Activated CD4-positive, alpha-beta T cell treated with anti-CD3 and anti-CD28 coated beads, Interleukin-2, amount 10 ng/mL, durations not matched to agents 7 days and 5 days (primary cell): ENCODE data around the gene MLXIP. TPM values are rescaled to one million over a fixed set of nuclear protein-coding genes. Genes with fewer than 3 reads are reported as not detected.

Experiments used
- CTCF ChIA-PET: fragments of 350-600 bp; sonication (Branson Sonifier 250); formaldehyde crosslinking; loops from one replicate; lab custom pipeline; 2021; ENCODE audit warnings: antibody characterized with exemption; lab: Charles Lee
- POLR2A ChIA-PET: fragments of 350-600 bp; sonication (Branson Sonifier 250); formaldehyde crosslinking; loops from one replicate; lab custom pipeline; 2021; ENCODE audit warnings: antibody characterized with exemption; lab: Charles Lee
- DNase-seq: peaks from one replicate; pipeline ENCODE4 v3.0.0-alpha.2; 2020
- H3K27ac Mint-ChIP-seq: one replicate; pipeline ENCODE4 v1.8.0; 2021; ENCODE audit warnings: mild to moderate bottlenecking, moderate library complexity, mixed read lengths
- H3K27me3 Mint-ChIP-seq: one replicate; pipeline ENCODE4 v1.8.0; 2021; ENCODE audit warnings: mixed read lengths
- H3K36me3 Mint-ChIP-seq: one replicate; pipeline ENCODE4 v1.8.0; 2021; ENCODE audit warnings: low read depth, mixed read lengths
- H3K4me1 Mint-ChIP-seq: one replicate; pipeline ENCODE4 v1.8.0; 2021; ENCODE audit warnings: mixed read lengths
- H3K4me3 Mint-ChIP-seq: one replicate; pipeline ENCODE4 v1.8.0; 2021; ENCODE audit warnings: mild to moderate bottlenecking, moderate library complexity, mixed read lengths
- H3K9me3 Mint-ChIP-seq: one replicate; pipeline ENCODE4 v1.8.0; 2021; ENCODE audit warnings: mixed read lengths
- total RNA-seq, 2 experiments: library from RNA; stranded (reverse); gene quantifications; one replicate each; pipeline ENCODE4 v1.2.3, GENCODE V29; 2021

Gene MLXIP
- total RNA-seq, 2 experiments from 2014 or later: 45.7 to 46.8 TPM

- POLR2A ChIA-PET: no interaction called here
- Mint-ChIP-seq H3K36me3 (peaks cover 14% of the 10 kb centered on the region), H3K27me3 (no peaks in the 10 kb centered on the region), H3K9me3 (no peaks in the 10 kb centered on the region), H3K4me3 (no peak overlapping the region), H3K4me1 (peaks cover 12% of the 10 kb centered on the region), H3K27ac (no peak overlapping the region)
- CTCF ChIA-PET: interaction anchor here (1.0 to 1.4 kb wide), 2 partner anchors 22 to 74 kb away, joined by 3 to 6 read pairs; no protein-coding TSS in a partner anchor
- no peak for DNase-seq
Observed at GRCh38 chr12:122127839-122128238, 49.3 kb downstream of the MLXIP start.

- Mint-ChIP-seq H3K9me3 (no peaks in the 10 kb centered on the region), H3K36me3 (peaks cover 14% of the 10 kb centered on the region), H3K4me1 (peaks cover 6% of the 10 kb centered on the region), H3K27me3 (no peaks in the 10 kb centered on the region), H3K4me3 (no peak overlapping the region), H3K27ac (no peak overlapping the region)
- no peak for DNase-seq
- ChIA-PET POLR2A (no interaction called here), CTCF (interaction anchor here (0.6 to 1.5 kb wide), 3 partner anchors 22 to 74 kb away, joined by 3 to 7 read pairs (median 5); no protein-coding TSS in a partner anchor)
Observed at GRCh38 chr12:122128481-122128880, 49.9 kb downstream of the MLXIP start.

- no peak for DNase-seq
- Mint-ChIP-seq H3K9me3 (no peaks in the 10 kb centered on the region), H3K36me3 (peaks cover 18% of the 10 kb centered on the region), H3K4me3 (no peak overlapping the region), H3K4me1 (peaks cover 5% of the 10 kb centered on the region), H3K27ac (no peak overlapping the region), H3K27me3 (no peaks in the 10 kb centered on the region)
- ChIA-PET POLR2A (no interaction called here), CTCF (interaction anchor here (0.6 to 1.5 kb wide), 3 partner anchors 21 to 75 kb away, joined by 3 to 7 read pairs (median 5); no protein-coding TSS in a partner anchor)
Observed at GRCh38 chr12:122129131-122129530, 50.6 kb downstream of the MLXIP start.

- CTCF ChIA-PET: interaction anchor here (0.7 to 1.7 kb wide), 5 partner anchors 8 to 336 kb away, joined by 3 to 8 read pairs (median 4); partner anchors contain the start of gene RHOF
- no peak overlapping the region for H3K4me3 Mint-ChIP-seq
- no peaks in the 10 kb centered on the region for H3K9me3 Mint-ChIP-seq
- peaks cover 4% of the 10 kb centered on the region for H3K4me1 Mint-ChIP-seq
- H3K27ac Mint-ChIP-seq: no peak overlapping the region
- no peaks in the 10 kb centered on the region for H3K27me3 Mint-ChIP-seq
- H3K36me3 Mint-ChIP-seq: peaks cover 22% of the 10 kb centered on the region
- DNase-seq: no peak
- POLR2A ChIA-PET: no interaction called here
Observed at GRCh38 chr12:122130150-122130549, 51.6 kb downstream of the MLXIP start.

- Mint-ChIP-seq H3K36me3 (peaks cover 19% of the 10 kb centered on the region), H3K27ac (no peak overlapping the region), H3K9me3 (no peaks in the 10 kb centered on the region), H3K27me3 (no peaks in the 10 kb centered on the region), H3K4me1 (no peaks in the 10 kb centered on the region), H3K4me3 (no peak overlapping the region)
- ChIA-PET POLR2A (no interaction called here), CTCF (interaction anchor here (1.2 kb wide), 1 partner anchor 45 kb away, joined by 3 read pairs; no protein-coding TSS in a partner anchor)
- DNase-seq: no peak
Observed at GRCh38 chr12:122133192-122133950, 54.8 kb downstream of the MLXIP start.

GRCh38 chr12:122135437-122136031 is 57.0 kb downstream of the MLXIP start:
- H3K36me3 Mint-ChIP-seq: peaks cover 13% of the 10 kb centered on the region
- ChIA-PET CTCF (no interaction called here), POLR2A (no interaction called here)
- H3K4me3 Mint-ChIP-seq: no peak overlapping the region
- no peaks in the 10 kb centered on the region for H3K27me3 Mint-ChIP-seq
- no peak for DNase-seq
- no peaks in the 10 kb centered on the region for H3K9me3 Mint-ChIP-seq
- no peak overlapping the region for H3K27ac Mint-ChIP-seq
- H3K4me1 Mint-ChIP-seq: no peaks in the 10 kb centered on the region

GRCh38 chr12:122137229-122137628 is 58.7 kb downstream of the MLXIP start:
- Mint-ChIP-seq H3K9me3 (no peaks in the 10 kb centered on the region), H3K4me1 (no peaks in the 10 kb centered on the region), H3K27ac (no peak overlapping the region), H3K4me3 (no peak overlapping the region), H3K27me3 (no peaks in the 10 kb centered on the region), H3K36me3 (peaks cover 11% of the 10 kb centered on the region)
- no peak for DNase-seq
- POLR2A ChIA-PET: no interaction called here
- CTCF ChIA-PET: interaction anchor here (0.6 to 1.2 kb wide), 3 partner anchors 35 to 183 kb away, joined by 3 to 4 read pairs (median 4); no protein-coding TSS in a partner anchor

- POLR2A ChIA-PET: no interaction called here
- Mint-ChIP-seq H3K4me3 (no peak overlapping the region), H3K9me3 (no peaks in the 10 kb centered on the region), H3K36me3 (peaks cover 11% of the 10 kb centered on the region), H3K27ac (no peak overlapping the region), H3K4me1 (no peaks in the 10 kb centered on the region), H3K27me3 (no peaks in the 10 kb centered on the region)
- CTCF ChIA-PET: interaction anchor here (0.6 to 1.2 kb wide), 3 partner anchors 34 to 183 kb away, joined by 3 to 4 read pairs (median 4); no protein-coding TSS in a partner anchor
- DNase-seq: no peak
Observed at GRCh38 chr12:122137681-122138080, 59.1 kb downstream of the MLXIP start.

- Mint-ChIP-seq H3K36me3 (peaks cover 11% of the 10 kb centered on the region), H3K4me1 (no peaks in the 10 kb centered on the region), H3K27ac (no peak overlapping the region), H3K27me3 (no peaks in the 10 kb centered on the region), H3K4me3 (no peak overlapping the region), H3K9me3 (no peaks in the 10 kb centered on the region)
- CTCF ChIA-PET: interaction anchor here (1.0 to 1.2 kb wide), 3 partner anchors 10 to 84 kb away, joined by 3 to 4 read pairs (median 3); no protein-coding TSS in a partner anchor
- DNase-seq: no peak
- POLR2A ChIA-PET: no interaction called here
Observed at GRCh38 chr12:122138181-122138580, 59.6 kb downstream of the MLXIP start.

GRCh38 chr12:122138616-122139015 is 60.1 kb downstream of the MLXIP start:
- CTCF ChIA-PET: interaction anchor here (1.0 kb wide), 1 partner anchor 9 kb away, joined by 3 read pairs; no protein-coding TSS in a partner anchor
- POLR2A ChIA-PET: no interaction called here
- H3K4me1 Mint-ChIP-seq: no peaks in the 10 kb centered on the region
- no peak for DNase-seq
- H3K27ac Mint-ChIP-seq: no peak overlapping the region
- peaks cover 10% of the 10 kb centered on the region for H3K36me3 Mint-ChIP-seq
- H3K27me3 Mint-ChIP-seq: no peaks in the 10 kb centered on the region
- H3K9me3 Mint-ChIP-seq: no peaks in the 10 kb centered on the region
- no peak overlapping the region for H3K4me3 Mint-ChIP-seq

- Mint-ChIP-seq H3K9me3 (no peaks in the 10 kb centered on the region), H3K4me3 (no peak overlapping the region), H3K27ac (no peak overlapping the region), H3K27me3 (no peaks in the 10 kb centered on the region), H3K36me3 (peaks cover 11% of the 10 kb centered on the region), H3K4me1 (no peaks in the 10 kb centered on the region)
- POLR2A ChIA-PET: no interaction called here
- CTCF ChIA-PET: interaction anchor here (1.0 kb wide), 1 partner anchor 9 kb away, joined by 3 read pairs; no protein-coding TSS in a partner anchor
- DNase-seq: no peak
Observed at GRCh38 chr12:122139266-122139665, 60.7 kb downstream of the MLXIP start.

- no peak for DNase-seq
- no peak overlapping the region for H3K4me3 Mint-ChIP-seq
- H3K4me1 Mint-ChIP-seq: no peaks in the 10 kb centered on the region
- CTCF ChIA-PET: no interaction called here
- no peak overlapping the region for H3K27ac Mint-ChIP-seq
- H3K36me3 Mint-ChIP-seq: peaks cover 9% of the 10 kb centered on the region
- no peaks in the 10 kb centered on the region for H3K27me3 Mint-ChIP-seq
- no peaks in the 10 kb centered on the region for H3K9me3 Mint-ChIP-seq
- POLR2A ChIA-PET: no interaction called here
Observed at GRCh38 chr12:122139941-122140340, 61.4 kb downstream of the MLXIP start.
